ENCODE data around the gene RPL13. TPM values are rescaled to one million over a fixed set of nuclear protein-coding genes. Genes with fewer than 3 reads are reported as not detected.

Gene RPL13
- total and polyA plus RNA-seq, 3 donors from 2014 or later: 1,947 to 3,862 (median 1,952) TPM

DNA sequence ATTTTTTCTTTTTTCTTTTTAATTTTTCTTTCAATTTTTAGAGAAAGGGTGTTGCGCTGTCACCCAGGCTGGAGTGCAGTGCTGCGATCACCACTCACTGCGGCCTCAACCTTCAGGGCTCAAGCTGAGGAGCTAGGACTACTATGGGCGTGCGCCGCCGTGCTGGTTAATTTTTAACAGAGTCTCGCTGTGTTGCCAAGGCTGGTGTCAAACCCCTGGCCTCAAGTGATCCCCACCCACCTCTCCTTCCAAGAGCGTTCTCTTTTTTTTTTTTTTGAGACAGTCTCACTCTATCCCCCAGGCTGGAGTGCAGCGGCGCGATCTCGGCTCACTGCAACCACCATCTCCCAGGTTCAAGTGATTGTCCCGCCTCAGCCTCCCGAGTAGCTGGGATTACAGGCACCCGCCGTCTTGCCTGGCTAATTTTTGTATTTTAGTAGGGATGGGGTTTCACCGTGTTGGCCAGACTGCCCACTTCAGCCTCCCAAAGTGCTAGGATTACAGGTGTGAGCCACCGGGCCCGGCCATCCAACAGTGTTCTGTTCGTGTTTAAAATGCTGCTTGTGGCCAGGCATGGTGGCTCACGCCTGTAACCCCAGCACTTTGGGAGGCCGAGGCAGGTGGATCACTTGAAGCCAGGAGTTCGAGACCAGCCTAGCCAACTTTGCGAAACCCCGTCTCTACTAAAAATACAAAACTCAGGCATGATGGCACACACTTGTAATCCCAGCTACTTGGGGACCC is 14.5 kb upstream of the RPL13 start:
- DNase-seq: no peak
- Histone ChIP-seq H3K27me3 (no peaks in the 10 kb centered on the region), H3K4me1 (no peaks in the 10 kb centered on the region), H3K36me3 (ENCODE audit: low read depth, missing control alignments) (no peaks in the 10 kb centered on the region), H3K27ac (no peak overlapping the region), H3K9me3 (no peaks in the 10 kb centered on the region), H3K4me3 (no peak overlapping the region)
- WGBS, 2 donors: 96% methylated on average over 26 of the region's 26 CpGs
- intact Hi-C loops (cut with DNase I; ENCODE audit: low total_unique reads): no loop called here
- TF ChIP-seq, protein P1, sequence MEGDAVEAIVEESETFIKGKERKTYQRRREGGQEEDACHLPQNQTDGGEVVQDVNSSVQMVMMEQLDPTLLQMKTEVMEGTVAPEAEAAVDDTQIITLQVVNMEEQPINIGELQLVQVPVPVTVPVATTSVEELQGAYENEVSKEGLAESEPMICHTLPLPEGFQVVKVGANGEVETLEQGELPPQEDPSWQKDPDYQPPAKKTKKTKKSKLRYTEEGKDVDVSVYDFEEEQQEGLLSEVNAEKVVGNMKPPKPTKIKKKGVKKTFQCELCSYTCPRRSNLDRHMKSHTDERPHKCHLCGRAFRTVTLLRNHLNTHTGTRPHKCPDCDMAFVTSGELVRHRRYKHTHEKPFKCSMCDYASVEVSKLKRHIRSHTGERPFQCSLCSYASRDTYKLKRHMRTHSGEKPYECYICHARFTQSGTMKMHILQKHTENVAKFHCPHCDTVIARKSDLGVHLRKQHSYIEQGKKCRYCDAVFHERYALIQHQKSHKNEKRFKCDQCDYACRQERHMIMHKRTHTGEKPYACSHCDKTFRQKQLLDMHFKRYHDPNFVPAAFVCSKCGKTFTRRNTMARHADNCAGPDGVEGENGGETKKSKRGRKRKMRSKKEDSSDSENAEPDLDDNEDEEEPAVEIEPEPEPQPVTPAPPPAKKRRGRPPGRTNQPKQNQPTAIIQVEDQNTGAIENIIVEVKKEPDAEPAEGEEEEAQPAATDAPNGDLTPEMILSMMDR (IDR thresholded peaks at IDR 0.05): no peak
- TF ChIP-seq POLR2A (IDR thresholded peaks at IDR 0.05): no peak

- WGBS, 2 donors: 91 to 94% methylated on average over 18 to 19 of the region's 19 CpGs
- no peak for DNase-seq
- no peaks in the 10 kb centered on the region for H3K27me3 ChIP-seq
- no peaks in the 10 kb centered on the region for H3K4me1 ChIP-seq
- H3K4me3 ChIP-seq: no peak overlapping the region
- no peaks in the 10 kb centered on the region for H3K9me3 ChIP-seq
- TF ChIP-seq, protein P1 (IDR thresholded peaks at IDR 0.05): no peak
- TF ChIP-seq POLR2A (IDR thresholded peaks at IDR 0.05): no peak
- H3K27ac ChIP-seq: no peak overlapping the region
- no peaks in the 10 kb centered on the region for H3K36me3 ChIP-seq (ENCODE audit: low read depth, missing control alignments)
- intact Hi-C loops (cut with DNase I; ENCODE audit: low total_unique reads): no loop called here
Measured at GRCh38 chr16:89546781-89547180, 13.7 kb upstream of the RPL13 start.

DNA sequence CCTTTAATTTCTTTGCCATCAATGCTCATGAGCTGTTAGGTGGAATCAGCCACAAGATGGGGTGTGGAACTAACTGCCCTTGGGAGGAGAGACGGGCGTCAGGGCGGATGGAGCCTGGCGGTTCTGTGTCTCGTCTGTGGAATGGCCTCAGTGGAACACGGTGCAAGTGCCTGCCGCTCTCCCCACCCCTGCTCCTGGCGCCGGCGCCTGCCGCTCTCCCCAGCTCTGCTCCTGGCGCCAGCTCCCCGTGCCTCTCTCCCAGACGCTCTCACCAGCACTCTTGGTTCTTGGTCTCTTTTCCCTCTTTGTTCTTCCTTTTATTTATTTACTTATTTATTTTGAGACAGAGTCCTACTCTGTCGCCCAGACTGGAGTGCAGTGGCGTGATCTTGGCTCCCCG is 13.2 kb upstream of the RPL13 start:
- Histone ChIP-seq H3K9me3 (no peaks in the 10 kb centered on the region), H3K27ac (no peak overlapping the region), H3K27me3 (no peaks in the 10 kb centered on the region), H3K4me3 (no peak overlapping the region), H3K4me1 (no peaks in the 10 kb centered on the region), H3K36me3 (ENCODE audit: low read depth, missing control alignments) (no peaks in the 10 kb centered on the region)
- intact Hi-C loops (cut with DNase I; ENCODE audit: low total_unique reads): no loop called here
- WGBS, 2 donors: 87 to 91% methylated on average over 17 of the region's 17 CpGs
- no peak for TF ChIP-seq POLR2A (IDR thresholded peaks at IDR 0.05)
- TF ChIP-seq, protein P1 (IDR thresholded peaks at IDR 0.05): no peak
- no peak for DNase-seq

DNA sequence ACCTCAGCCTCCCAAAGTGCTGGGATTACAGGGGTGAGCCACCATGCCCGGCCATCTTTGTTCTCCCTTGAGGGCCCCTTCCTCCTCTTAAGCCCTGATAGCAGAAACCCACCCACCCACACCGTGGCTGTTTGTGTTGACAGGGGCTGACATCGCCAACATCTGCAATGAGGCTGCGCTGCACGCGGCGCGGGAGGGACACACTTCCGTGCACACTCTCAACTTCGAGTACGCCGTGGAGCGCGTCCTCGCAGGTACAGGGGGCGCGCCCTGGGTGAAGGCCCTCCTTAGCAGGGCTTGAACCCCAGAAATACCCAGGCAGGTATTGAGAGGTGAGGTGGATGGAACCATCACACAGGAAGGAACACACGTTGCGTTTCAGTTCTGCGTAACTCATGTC is 12.6 kb upstream of the RPL13 start:
- intact Hi-C loops (cut with DNase I; ENCODE audit: low total_unique reads): no loop called here
- 96 to 98% methylated on average over 20 of the region's 20 CpGs for WGBS, 2 donors
- TF ChIP-seq, protein P1 (IDR thresholded peaks at IDR 0.05): no peak
- no peak for TF ChIP-seq POLR2A (IDR thresholded peaks at IDR 0.05)
- Histone ChIP-seq H3K4me1 (no peaks in the 10 kb centered on the region), H3K27me3 (no peaks in the 10 kb centered on the region), H3K9me3 (no peaks in the 10 kb centered on the region), H3K36me3 (ENCODE audit: low read depth, missing control alignments) (no peaks in the 10 kb centered on the region), H3K27ac (no peak overlapping the region), H3K4me3 (no peak overlapping the region)
- DNase-seq: no peak
